ENCODE measurements around the gene SIGLEC12. TPM values are rescaled to one million over a fixed set of nuclear protein-coding genes. Genes with fewer than 3 reads are reported as not detected.

The SIGLEC12 gene
- total and polyA plus RNA-seq, 9 of the 15 experiments (the other 6 are each of a cell fraction or from before 2014, with no cell fraction given) = 0.08 to 1.3 (median 0.54) TPM

DNA sequence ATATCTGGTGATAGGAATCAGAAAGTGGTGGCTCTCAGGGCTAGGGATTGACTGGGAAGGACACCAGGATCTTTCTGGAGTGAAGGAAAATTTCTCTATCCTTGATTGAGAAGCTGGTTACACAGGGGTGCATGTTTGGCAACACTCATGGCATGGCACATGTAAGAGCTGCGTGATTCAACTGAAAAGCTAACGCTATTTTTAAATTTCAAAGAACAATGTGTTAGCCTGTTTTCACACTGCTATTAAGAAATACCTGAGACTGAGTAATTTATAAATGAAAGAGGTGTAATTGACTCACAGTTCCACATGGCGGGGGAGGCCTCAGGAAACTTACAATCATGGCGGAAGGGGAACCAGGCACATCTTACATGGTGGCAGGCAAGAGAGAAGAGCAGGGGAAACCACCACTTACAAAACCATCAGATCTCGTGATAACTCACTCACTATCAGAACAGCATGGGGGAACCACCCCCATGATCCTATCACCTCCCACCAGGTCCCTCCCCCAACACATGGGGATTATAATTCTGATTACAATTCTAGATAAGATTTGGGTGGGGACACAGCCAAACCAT is 50.8 kb downstream of the SIGLEC12 start:
- peaks cover 1% of the 10 kb centered on the region; the same call in 1 of the 2 replicates for H3K9me3 ChIP-seq (replicated peaks; ENCODE audit: control insufficient read depth, insufficient read depth, low read depth, low read length)
- no peak overlapping the region for H2AFZ ChIP-seq (ENCODE audit: low read depth, low read length)
- H3K27ac ChIP-seq (ENCODE audit: extremely low read depth, low read depth, low read length) = no peak overlapping the region
- ChIA-PET POLR2A (no interaction called here), CTCF (ENCODE audit: low intra/inter-chr PET ratio) (no interaction called here)
- no peaks in the 10 kb centered on the region for H3K27me3 ChIP-seq (ENCODE audit: control insufficient read depth in 2 of 2, insufficient read depth in 2 of 2, low read length in 2 of 2)
- no peak overlapping the region for H3K4me3 ChIP-seq
- no peaks in the 10 kb centered on the region for H3K36me3 ChIP-seq (ENCODE audit: control insufficient read depth, insufficient read depth, low read length)
- TF ChIP-seq NR2C2 (CRISPR knock-in tag; IDR thresholded peaks at IDR 0.05) = no peak
- TF ChIP-seq NR2C2 (tag; IDR thresholded peaks at IDR 0.05) = no peak
- TF ChIP-seq, protein P1, sequence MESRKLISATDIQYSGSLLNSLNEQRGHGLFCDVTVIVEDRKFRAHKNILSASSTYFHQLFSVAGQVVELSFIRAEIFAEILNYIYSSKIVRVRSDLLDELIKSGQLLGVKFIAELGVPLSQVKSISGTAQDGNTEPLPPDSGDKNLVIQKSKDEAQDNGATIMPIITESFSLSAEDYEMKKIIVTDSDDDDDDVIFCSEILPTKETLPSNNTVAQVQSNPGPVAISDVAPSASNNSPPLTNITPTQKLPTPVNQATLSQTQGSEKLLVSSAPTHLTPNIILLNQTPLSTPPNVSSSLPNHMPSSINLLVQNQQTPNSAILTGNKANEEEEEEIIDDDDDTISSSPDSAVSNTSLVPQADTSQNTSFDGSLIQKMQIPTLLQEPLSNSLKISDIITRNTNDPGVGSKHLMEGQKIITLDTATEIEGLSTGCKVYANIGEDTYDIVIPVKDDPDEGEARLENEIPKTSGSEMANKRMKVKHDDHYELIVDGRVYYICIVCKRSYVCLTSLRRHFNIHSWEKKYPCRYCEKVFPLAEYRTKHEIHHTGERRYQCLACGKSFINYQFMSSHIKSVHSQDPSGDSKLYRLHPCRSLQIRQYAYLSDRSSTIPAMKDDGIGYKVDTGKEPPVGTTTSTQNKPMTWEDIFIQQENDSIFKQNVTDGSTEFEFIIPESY (CRISPR knock-in tag; IDR thresholded peaks at IDR 0.05) = peak; percentile 69
- TF ChIP-seq KLF13 (tag; IDR thresholded peaks at IDR 0.05; ENCODE audit: borderline replicate concordance, low read depth) = no peak
- peak; percentile 64 for TF ChIP-seq ZFP36 (IDR thresholded peaks at IDR 0.05; ENCODE audit: low read depth, low read length, partially characterized antibody)
- no peak for TF ChIP-seq ZNF644 (tag; IDR thresholded peaks at IDR 0.05; ENCODE audit: low read depth)
- no peak for TF ChIP-seq RBM39 (optimal IDR thresholded peaks at IDR 0.05; ENCODE audit: low read depth, low read length)
- TF ChIP-seq FOXK1 (CRISPR knock-in tag; IDR thresholded peaks at IDR 0.05; ENCODE audit: borderline replicate concordance) = no peak
- TF ChIP-seq, protein P2, sequence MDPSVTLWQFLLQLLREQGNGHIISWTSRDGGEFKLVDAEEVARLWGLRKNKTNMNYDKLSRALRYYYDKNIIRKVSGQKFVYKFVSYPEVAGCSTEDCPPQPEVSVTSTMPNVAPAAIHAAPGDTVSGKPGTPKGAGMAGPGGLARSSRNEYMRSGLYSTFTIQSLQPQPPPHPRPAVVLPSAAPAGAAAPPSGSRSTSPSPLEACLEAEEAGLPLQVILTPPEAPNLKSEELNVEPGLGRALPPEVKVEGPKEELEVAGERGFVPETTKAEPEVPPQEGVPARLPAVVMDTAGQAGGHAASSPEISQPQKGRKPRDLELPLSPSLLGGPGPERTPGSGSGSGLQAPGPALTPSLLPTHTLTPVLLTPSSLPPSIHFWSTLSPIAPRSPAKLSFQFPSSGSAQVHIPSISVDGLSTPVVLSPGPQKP (CRISPR knock-in tag; IDR thresholded peaks at IDR 0.05) = no peak
- no peak for TF ChIP-seq MCM3 (IDR thresholded peaks at IDR 0.05)
- TF ChIP-seq CC2D1A (IDR thresholded peaks at IDR 0.05) = peak; percentile 45; the same call in 1 of the 2 replicates
- TF ChIP-seq TRIM24 (IDR thresholded peaks at IDR 0.05) = peak; percentile 58 to 71; a peak in 3 of 4 replicates
- no peak for TF ChIP-seq MCM5 (IDR thresholded peaks at IDR 0.05; ENCODE audit: low read depth)
- TF ChIP-seq, protein P3, sequence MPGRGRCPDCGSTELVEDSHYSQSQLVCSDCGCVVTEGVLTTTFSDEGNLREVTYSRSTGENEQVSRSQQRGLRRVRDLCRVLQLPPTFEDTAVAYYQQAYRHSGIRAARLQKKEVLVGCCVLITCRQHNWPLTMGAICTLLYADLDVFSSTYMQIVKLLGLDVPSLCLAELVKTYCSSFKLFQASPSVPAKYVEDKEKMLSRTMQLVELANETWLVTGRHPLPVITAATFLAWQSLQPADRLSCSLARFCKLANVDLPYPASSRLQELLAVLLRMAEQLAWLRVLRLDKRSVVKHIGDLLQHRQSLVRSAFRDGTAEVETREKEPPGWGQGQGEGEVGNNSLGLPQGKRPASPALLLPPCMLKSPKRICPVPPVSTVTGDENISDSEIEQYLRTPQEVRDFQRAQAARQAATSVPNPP (IDR thresholded peaks at IDR 0.05; ENCODE audit: borderline replicate concordance, insufficient read depth, insufficient read length) = no peak
- intact Hi-C loops (cut with micrococcal nuclease) (no loop called here), in situ Hi-C loops (cut with MboI) (no loop called here)
- WGBS (ENCODE audit: insufficient coverage, low coverage, missing lambda C conversion rate) = 76% methylated on average over 5 of the region's 5 CpGs
- H3K4me1 ChIP-seq (replicated peaks in 1 of 2; ENCODE audit: control insufficient read depth in 2 of 2, insufficient read depth in 2 of 2, low read length in 2 of 2) = peaks cover 9 to 14% of the 10 kb centered on the region in 2 experiments; a peak in 4 of 5 replicates
- FAIRE-seq = no peak
- no peaks in the 10 kb centered on the region for H3K9me1 ChIP-seq (ENCODE audit: control insufficient read depth, insufficient read depth, low read length)
- no peak for DNase-seq (ENCODE audit: extremely low read depth in 1 of 4, low spot score in 3 of 4)
- H3K4me2 ChIP-seq (ENCODE audit: insufficient read depth, low read length) = no peak overlapping the region
- no peaks in the 10 kb centered on the region for H4K20me1 ChIP-seq (replicated peaks; ENCODE audit: control insufficient read depth, insufficient read depth, low read length)
- ATAC-seq = no peak
- H3K79me2 ChIP-seq (ENCODE audit: control insufficient read depth, insufficient read depth, low read length) = no peaks in the 10 kb centered on the region
- H3K9ac ChIP-seq (ENCODE audit: insufficient read depth in 1 of 2, low read depth in 2 of 2, low read length in 2 of 2) = no peak overlapping the region
- BruUV-seq (replicated peaks) = no TSS peak

All from K562 (cell line).